GM21825 (cell line): Measurements from ENCODE around the gene ACTRT2.

ENCODE experiments used
- ATAC-seq: cut with Tn5 transposase; IDR thresholded peaks from one replicate; pipeline ENCODE4 v1.9.1; 2021; ENCODE audit warnings: mild to moderate bottlenecking, moderate library complexity; ENCODE audit not compliant: unreplicated experiment

The ACTRT2 gene

DNA sequence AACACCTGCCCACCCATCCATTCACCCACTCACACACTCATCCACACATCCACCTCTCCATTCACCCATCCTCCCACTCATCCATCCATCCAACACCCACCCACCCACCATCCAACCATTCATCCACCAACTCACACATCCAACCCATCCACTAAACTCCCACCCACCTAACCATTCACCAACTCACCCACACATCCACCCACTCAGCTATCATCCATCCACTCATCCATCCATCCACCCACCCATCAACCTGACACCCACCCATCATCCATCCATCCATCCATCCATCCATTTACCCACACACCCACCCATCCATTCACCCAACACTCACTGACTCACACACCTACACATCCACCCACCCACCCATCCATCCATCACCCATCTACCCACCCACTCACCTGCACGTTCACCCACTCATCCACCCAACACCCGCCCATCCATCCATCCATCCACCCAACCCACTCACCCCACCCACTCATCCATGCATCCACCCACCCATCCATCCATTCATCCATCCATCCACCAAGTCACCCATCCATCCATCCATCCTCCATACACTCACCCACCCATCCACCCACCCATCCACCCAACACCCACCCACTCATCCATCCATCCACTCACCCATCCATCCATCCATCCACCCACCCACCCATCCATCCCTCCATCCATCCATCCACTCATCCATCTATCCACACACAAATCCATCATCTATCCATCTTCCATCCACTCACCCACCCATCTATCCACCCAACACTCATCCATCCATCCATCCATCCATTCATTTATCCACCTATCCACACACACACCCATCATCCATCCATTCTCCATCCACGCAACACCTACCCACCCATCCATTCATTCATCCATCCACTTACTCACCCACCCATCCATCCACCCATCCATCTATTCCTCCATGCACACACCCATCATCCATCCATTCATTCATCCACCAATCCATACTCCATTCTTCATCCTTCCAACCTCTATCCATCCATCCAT, 30.3 kb downstream of the ACTRT2 start:
- ATAC-seq: no peak

DNA sequence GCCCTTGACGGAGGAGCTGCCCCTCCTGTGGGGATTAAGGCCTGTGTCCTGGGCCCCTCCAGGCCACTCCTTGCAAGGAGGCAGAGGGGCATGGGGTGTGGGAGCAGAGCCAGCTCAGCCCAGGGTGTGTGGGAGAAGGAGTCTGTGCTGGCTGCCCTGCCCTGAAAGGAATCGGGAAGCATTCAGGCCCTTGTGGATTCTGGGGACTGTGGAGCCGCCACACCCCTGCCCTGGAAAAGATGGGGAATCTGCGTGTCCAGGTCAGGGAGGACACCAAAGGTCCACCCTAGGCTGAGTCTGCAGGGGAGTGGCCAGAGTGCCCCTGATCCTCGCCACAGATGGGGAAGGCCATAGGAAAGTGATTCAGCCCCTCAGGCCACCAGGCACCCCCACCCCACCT, 31.2 kb downstream of the ACTRT2 start:
- no peak for ATAC-seq

DNA sequence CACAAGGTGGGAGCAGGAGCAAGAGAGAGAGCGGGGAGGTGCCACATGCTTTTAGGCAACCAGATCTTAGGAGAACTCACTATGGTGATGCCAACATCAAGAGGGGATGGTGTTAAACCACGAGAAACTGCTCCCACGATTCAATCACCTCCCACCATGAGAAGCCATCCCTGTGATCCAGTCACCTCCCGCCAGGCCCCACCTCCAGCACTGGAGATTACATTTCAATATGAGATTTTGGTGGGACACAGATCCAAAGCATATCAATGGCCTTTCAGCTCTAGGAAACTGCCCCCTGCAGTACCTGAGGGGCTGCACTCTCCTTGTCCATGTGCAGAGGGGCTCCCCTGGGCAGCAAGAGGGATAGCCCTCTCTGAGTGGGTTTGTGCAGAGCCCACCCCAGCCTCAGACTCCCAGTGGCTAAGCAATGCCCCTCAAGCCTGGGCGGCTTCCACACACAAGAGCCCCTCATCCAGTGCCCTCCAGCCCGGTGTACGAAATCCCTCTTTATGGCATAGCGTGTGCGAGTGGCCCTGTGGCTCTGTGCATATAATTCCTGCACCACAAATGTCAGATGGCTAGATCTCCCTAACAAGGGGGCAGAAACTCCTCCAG, 32.2 kb downstream of the ACTRT2 start:
- no peak for ATAC-seq

DNA sequence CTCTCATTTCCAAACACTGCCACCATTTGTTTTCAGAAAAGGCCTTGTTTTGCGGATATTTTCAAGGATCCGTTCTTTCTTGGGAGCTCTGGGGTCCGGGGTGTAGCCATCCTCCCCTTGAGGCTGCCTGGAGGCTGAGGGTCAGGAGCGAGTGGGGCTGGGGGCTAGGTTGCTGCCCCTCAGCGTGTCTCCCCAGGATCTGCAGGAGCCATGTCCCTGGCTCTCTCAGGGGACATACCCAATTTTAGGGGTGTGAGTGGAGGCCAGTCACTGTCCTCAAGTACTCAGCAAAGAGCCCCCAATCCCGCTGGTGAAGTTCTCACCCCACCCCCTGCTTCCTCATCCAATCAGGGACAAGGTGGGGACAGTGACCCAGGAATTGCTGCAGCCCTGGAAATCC, 32.7 kb downstream of the ACTRT2 start:
- no peak for ATAC-seq

DNA sequence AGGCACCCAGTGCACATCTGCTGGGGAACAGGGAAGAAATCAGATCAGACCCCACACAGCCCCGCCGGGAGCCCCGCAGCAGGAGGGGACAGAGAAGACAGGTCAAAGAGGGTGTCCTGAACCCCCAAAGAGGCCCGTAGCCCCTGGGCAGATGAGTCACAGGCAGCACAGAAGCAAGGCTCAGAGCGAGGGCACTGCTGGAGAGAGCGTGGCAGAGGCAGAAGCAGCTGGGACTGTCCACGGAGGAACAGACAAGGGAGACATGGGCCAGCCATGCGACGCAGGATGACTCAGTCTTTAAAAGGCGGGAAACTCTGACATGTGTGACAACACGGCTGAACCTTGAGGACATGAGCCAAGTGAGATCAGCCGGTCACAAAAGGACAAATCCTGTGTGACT, 33.2 kb downstream of the ACTRT2 start:
- ATAC-seq: no peak

DNA sequence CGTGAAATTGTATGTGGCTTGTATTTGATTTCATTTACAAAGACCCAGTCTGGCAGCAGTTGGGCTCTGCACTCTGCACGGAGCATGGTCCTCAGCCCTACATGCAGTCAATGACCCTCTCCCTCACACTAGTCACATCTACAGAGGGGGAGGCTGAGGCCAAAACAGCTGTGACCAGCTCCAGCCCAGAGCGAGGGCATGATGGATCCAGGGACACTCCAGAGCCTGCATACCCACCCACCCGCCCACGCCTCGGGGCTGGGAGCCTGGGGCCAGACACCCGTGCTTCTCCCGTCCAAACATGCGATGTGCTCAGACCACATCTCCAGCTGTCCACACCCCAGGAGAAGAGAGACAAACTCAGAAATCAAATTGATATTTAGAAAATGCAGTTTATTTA, 33.8 kb downstream of the ACTRT2 start:
- no peak for ATAC-seq

DNA sequence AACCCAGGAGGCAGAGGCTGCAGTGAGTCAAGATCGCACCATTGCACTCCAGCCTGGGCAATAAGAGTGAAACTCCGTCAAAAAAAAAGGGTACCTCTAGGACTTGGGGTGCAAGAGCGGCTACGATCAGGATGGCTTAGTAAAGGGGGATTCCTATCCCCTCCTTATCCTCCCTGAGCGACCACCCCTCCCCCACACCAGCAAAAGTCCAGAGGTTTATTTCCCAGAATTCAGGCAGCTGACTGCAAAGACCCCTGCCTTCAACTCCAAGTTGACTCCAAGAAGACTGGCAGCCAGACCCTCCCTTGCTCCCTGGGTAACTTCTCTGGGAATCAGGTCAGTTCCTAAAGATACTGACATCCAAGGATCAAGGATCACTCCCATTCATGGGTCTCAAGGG, 35.4 kb downstream of the ACTRT2 start:
- no peak for ATAC-seq

DNA sequence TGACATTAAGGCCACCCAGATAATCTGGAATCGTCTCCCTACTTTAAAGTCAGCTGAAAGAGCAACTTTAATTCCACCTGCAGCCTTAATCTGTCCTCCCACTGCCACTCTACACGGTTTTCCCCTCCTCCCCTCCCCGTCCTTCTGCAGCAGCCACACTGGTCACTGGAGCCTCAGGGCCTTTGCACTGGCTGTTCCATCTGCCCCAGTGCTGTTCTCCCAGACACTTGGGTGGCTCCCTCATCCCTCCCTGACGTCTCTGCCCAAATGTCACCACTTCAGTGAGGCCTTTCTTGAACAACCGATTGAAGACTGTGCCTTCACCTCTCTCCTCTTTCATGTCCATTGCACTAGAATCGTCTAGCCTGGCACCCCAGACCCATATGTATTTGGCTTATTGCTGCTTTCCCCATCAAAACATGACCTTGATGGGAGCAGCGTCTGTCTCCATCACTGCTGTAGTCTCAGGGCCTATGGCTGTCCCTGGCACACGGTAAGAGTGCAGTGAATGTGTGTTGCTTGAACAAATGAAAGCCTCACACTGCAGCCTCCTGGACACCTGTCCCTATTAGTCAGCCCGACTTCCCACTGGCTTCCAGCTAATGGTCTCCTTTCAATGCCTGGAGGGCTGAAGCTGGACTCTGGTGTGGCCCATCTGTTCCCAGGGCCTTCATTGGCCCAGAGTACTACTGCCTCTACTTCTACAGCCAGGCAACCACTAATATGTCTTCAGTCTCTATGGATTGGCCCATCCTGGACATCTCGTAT, 37.2 kb downstream of the ACTRT2 start:
- ATAC-seq: no peak

DNA sequence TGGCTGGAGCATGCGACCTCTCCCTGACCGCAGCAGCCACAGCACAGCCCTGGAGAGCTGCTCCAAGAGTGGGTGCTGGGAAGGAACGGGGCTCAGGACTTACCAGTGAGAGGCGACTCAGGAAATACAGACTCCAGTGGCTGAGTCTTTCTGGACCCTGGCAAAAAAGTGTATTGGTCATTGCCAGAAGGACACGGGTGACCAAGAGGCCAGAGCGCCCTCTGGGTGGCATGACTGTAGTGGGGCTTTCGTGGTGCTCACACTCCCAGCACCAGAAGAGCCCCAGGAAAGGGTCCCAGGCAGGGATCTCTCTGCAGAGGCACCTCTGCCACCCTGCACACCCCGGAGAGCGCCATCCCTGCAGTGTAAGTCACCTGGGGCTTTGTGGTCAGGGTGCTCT, 38.9 kb downstream of the ACTRT2 start:
- ATAC-seq: no peak

DNA sequence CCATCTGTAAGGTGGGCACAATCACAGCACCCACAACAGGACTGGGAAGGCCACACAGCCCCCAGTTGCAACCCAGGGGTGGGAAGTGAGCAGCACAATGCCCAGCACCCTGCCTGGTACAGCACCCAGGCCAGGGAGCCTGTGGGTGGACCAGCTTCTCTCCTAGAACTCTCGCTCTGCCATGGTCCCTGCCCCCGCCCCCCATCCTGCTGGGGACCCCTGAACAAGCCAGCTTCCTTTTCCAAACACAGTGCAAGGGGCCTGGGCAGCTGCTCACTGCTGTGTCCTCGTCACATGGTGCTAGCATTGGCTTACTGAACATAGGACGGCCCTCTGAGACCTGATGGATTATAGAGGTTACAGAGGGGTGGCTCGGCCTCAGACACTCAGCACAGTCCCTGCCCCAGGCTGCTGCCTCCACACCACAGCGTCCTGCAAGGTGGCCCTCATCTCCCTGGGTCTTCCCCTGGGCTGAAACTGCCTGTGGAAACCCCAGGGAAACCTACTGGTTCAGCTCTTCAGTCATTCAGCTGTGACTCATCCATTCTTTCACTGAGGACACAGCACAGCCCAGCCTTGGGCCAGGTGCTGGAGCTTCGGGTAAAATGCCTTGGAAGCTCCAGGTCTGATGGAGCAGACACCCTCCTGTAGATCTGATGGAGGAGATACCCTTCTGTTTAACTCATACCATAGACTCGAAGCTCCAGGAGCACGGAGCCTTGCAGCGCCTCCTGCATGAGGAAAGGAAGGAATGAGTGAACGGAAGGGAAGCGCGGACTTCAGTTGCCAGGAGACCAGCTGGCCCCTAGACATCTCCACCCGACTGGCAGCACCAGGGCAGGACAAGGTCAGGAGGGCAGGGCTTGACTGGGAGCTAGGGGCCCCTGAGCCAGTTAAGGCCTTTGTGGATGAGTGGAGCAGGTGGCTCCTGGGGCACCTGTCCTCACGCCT, 39.6 kb downstream of the ACTRT2 start:
- no peak for ATAC-seq

DNA sequence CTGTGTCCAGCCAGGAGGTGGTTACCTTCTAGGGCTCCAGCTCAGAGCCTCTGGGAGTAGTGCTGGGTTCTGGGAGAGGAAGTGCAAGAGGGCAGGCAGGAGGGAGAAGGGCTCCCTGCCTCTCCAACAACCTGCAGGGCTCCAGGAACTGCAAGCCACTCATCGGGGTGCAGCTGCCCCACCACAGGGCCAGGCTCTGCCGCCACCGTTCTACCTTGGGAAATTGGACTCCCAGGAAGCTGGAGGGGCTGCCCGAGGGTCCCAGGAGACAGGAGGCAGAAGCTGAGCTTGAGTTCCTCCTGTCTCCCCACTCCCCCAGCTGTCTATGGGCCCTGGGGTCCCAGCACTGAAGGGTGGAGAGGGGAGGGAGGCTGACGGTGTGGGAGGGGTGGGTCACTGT, 40.3 kb downstream of the ACTRT2 start:
- no peak for ATAC-seq

DNA sequence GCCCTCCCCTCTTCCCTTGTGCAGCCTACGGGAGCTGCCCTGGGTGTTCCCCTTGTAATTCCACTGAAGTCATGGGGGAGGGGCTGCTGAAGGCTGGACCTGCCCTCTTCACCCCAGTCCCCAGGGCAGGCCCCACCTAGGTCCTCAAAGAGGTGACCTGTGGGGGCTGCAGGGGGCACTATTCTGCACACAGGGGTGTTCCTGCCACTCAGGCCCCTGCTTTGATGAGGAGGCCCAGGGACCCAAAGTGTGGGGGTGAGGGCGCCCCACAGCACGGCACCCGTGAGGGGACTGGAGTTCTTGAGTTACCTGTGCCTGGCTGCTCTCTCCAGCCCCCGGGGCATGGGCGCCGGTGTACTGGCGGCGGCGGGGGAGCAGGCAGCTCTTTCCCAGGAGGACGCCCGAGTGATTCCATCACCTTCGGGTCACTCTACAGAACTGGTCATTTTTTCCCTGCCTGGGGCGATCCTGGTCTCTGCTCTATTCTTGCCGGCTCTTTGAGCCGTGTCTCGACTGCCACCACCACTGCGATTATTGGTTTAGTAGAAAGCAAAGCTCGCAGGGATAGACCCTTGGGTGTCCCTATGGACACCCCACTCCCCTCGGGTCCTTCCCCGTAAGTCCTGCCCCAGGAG, 40.8 kb downstream of the ACTRT2 start:
- no peak for ATAC-seq

DNA sequence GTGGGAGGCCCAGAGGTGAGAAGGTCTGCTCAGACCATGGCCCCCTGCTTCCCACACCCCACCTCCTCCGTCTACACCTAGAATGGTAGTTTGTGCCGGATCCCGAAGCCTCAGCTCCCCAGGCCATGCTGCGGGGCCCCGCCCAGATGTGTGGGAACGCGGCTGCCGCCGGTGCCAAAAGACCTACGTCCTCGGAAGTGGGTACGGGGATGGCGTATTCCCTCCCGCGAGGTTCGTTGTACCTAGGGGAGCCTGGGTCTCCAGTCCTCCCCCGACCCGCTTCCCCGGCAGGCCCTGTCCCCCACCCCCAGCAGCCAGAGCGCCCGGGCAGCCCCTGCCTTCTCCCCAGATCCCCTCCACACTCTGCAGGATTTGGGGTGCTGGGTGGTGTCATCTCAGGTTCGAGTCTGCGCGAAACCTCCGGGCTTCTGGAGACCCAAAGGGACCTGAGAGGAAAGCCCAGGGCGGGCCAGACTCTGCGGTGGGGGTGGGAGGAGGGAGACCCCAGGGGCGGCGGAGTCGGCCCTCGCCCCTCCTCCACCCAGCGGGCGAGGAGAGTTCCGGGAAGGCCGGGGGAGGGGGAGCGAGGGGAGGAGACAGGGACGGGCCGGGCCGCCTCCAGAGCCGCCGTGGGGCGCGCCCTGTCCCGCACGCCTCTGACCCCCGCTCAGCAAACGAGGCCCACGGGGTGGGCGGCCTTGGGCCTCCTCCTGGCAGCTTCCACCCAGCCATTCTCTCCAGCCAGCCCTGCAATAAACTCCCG, 41.5 kb downstream of the ACTRT2 start:
- ATAC-seq: no peak

DNA sequence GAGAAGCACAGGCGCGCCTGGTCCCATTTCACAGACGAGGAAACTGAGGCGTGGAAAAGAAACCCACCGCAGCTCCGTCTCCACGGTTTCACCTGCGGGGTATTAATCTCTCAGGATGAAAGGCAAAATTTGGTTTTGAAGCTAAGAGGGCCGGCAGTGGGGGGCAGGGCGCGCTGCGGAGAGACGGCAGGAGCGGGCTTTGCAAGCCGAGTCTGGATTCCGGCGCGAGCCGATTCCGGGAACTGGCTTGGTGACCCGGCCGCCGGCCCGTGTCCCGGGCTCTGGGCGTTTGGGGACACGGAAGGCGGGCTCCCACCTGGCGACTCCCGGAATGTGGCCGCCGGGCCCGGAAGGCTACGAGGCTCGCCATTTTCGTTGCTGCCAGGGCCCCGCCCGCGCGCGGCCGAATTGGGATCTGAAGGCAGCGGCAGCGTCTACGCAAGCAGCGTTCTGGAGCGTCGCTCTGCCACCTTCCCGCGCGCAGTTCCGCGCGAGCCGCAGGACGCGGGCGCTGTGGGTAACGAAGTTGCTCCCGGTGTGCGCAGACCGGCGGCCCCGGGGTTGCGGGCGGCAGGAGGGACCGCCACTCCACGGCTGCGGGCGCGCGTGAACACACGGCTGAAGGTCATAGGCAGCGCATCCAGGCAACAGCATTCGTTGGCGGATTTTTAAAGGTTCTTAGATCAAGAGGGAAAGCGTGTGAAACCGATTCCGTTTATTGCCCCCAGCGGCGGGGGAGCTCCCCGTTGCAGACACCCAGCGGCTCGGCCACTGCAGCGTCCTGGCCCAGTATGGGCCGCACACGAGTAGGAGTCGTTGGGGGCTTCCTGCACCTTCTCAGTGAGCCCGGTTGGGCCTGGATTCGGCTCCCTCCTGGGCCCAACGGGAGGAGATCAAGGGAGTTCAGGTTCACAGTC, 42.4 kb downstream of the ACTRT2 start:
- ATAC-seq: no peak

DNA sequence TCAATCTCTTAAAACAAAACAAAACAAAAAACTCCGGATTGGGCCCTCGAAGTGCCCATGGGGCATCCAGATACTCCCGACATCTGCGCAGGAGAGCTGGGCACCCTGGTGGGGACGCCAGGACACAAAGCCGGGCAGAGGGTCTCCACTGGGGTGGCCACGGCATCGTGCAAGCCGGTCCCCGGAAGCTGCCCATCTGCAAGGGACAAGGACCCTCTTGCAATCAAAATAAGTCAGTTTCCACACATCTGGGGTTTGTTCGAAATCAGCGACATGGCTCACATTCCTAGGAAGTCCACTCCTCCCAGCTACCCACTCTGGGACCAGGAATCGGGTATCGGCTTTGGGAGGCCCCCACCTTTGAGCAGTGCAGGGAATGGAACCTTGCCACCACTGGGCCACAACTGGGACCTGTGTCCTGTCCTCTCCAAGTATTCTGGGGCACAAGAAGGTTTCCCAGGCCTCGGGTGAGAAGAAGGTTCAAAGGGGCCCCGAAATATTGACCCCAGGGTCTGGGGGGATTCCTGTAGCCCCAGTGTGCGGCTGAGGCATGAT, 43.1 kb downstream of the ACTRT2 start:
- no peak for ATAC-seq

DNA sequence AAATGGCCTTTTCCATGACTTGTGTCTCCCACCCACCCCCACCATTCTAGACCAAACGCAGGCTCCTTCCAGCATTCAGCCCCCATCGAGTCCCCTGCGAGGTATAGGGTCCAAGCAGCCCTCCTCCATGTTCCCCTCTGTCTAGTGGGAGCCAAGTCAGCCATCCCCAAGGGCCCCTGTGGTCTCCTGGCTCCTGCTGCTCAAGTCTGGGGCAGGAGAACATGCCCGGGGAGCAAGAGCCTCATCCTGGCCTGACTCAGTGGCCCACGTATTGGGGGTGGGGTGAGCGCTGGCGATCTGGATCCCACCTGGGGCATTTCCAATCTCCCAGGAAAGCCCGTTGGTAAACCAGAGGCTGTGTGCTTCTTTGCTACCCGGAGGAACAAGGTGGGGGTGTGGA, 43.6 kb downstream of the ACTRT2 start:
- ATAC-seq: no peak

DNA sequence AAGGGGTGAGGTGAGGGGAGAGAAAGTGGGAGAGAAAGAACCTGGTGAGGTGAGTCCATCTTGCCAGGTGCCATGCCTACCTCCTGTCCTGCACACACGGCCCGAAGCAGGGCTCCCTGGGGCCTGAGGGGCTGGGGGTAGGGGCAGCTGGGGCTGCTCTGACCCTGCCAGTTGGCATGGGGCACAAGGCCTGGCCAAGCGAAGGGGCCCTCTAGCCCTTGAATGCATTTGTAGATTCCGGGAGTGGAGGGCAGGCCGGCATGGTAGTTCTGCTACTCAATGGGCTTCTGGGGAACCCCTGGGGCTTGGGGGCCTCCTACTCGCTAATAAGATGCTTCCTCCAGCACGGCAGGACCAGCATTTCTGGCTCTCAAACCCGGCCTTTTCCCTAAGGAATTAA, 44.1 kb downstream of the ACTRT2 start:
- no peak for ATAC-seq

DNA sequence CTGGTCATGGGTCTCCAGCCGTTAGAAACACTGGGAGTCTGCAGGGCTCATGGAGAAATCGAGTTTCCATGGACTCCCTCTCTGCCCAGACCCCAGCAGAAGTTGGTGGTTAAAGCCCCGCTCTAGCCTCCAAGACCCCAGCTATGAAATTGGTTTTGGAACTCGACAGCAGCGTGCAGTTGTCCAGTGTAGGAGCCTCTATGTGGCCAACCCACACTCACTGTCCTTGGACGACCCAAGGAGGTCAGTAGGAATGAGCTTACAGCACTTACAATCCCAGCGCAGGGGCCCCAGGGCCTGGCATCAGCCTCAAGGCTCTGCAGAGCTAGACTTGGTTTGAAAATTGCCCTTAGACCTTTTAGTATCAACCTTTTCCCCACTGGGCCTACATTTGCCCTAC, 44.5 kb downstream of the ACTRT2 start:
- no peak for ATAC-seq
